KMS-11 (cell line): ENCODE data around the gene THRB.

Source experiments
- H2AFZ ChIP-seq: fragments of 200-600 bp; sonication (generic); 2 replicates; pipeline ENCODE4 v1.6.1; 2016; ENCODE audit warnings: antibody characterized with exemption, mixed run types, low read depth
- H3K27ac ChIP-seq: fragments of 200-600 bp; sonication (generic); 2 replicates; pipeline ENCODE4 v1.6.1; 2016; ENCODE audit warnings: mild to moderate bottlenecking, mixed run types
- H3K27me3 ChIP-seq: fragments of 200-600 bp; sonication (generic); 2 replicates; pipeline ENCODE4 v1.6.1; 2017; ENCODE audit warnings: mild to moderate bottlenecking, low read depth, mixed run types, moderate library complexity; ENCODE audit not compliant: insufficient read depth
- H3K36me3 ChIP-seq: fragments of 200-600 bp; sonication (generic); 2 replicates; pipeline ENCODE4 v1.6.1; 2017; ENCODE audit warnings: mild to moderate bottlenecking, mixed run types; ENCODE audit not compliant: insufficient read depth
- H3K4me1 ChIP-seq: fragments of 200-600 bp; sonication (generic); 2 replicates; pipeline ENCODE4 v1.6.1; 2016; ENCODE audit warnings: mild to moderate bottlenecking, low read depth, mixed run types; ENCODE audit not compliant: poor library complexity, severe bottlenecking
- H3K4me2 ChIP-seq: fragments of 200-600 bp; sonication (generic); 2 replicates; pipeline ENCODE4 v1.7.0; 2016; ENCODE audit warnings: mild to moderate bottlenecking, mixed run types
- H3K4me3 ChIP-seq: fragments of 200-600 bp; sonication (generic); IDR thresholded peaks from 2 replicates; pipeline ENCODE4 v1.6.1; 2017; ENCODE audit warnings: low read depth, low read length, mixed read lengths; ENCODE audit not compliant: insufficient read depth
- H3K79me2 ChIP-seq: fragments of 200-600 bp; sonication (generic); 2 replicates; pipeline ENCODE4 v1.6.1; 2016; ENCODE audit warnings: low read depth, mixed run types; ENCODE audit not compliant: insufficient read depth
- H3K9ac ChIP-seq: fragments of 200-600 bp; sonication (generic); 2 replicates; pipeline ENCODE4 v1.6.1; 2016; ENCODE audit warnings: mild to moderate bottlenecking, mixed run types
- H4K20me1 ChIP-seq: fragments of 200-600 bp; sonication (generic); 2 replicates; pipeline ENCODE4 v1.6.1; 2016; ENCODE audit warnings: mild to moderate bottlenecking, mixed run types; ENCODE audit not compliant: insufficient read depth
- CTCF ChIP-seq: fragments of 200-600 bp; sonication (generic); conservative IDR thresholded peaks from 2 replicates; pipeline ENCODE4 v1.6.1; 2017; ENCODE audit warnings: low read depth, mild to moderate bottlenecking, antibody characterized with exemption, low read length, moderate library complexity, mixed read lengths

Gene THRB

GRCh38 chr3:24232784-24233183 is 261.9 kb downstream of the THRB start:
- Histone ChIP-seq H2AFZ (no peak overlapping the region), H3K79me2 (no peaks in the 10 kb centered on the region), H3K36me3 (no peaks in the 10 kb centered on the region), H3K4me3 (no peak overlapping the region), H3K4me2 (no peak overlapping the region), H3K4me1 (peaks cover 4% of the 10 kb centered on the region), H3K27ac (no peak overlapping the region), H3K9ac (no peak overlapping the region), H4K20me1 (no peaks in the 10 kb centered on the region), H3K27me3 (no peaks in the 10 kb centered on the region)
- TF ChIP-seq CTCF, result no peak

- Histone ChIP-seq H4K20me1 (no peaks in the 10 kb centered on the region), H3K27me3 (no peaks in the 10 kb centered on the region), H3K27ac (no peak overlapping the region), H3K36me3 (no peaks in the 10 kb centered on the region), H3K79me2 (no peaks in the 10 kb centered on the region), H2AFZ (no peak overlapping the region), H3K9ac (no peak overlapping the region), H3K4me3 (no peak overlapping the region), H3K4me2 (no peak overlapping the region), H3K4me1 (no peaks in the 10 kb centered on the region)
- no peak for TF ChIP-seq CTCF
Observed at GRCh38 chr3:24229468-24230221, 265.0 kb downstream of the THRB start.

GRCh38 chr3:24227635-24228034 is 267.0 kb downstream of the THRB start:
- H3K36me3 ChIP-seq, result no peaks in the 10 kb centered on the region
- H3K4me1 ChIP-seq, result no peaks in the 10 kb centered on the region
- H4K20me1 ChIP-seq, result no peaks in the 10 kb centered on the region
- no peaks in the 10 kb centered on the region for H3K27me3 ChIP-seq
- H3K79me2 ChIP-seq, result no peaks in the 10 kb centered on the region
- no peak overlapping the region for H2AFZ ChIP-seq
- no peak overlapping the region for H3K9ac ChIP-seq
- TF ChIP-seq CTCF, result no peak
- no peak overlapping the region for H3K4me3 ChIP-seq
- no peak overlapping the region for H3K27ac ChIP-seq
- no peak overlapping the region for H3K4me2 ChIP-seq

GRCh38 chr3:24226397-24226796 is 268.3 kb downstream of the THRB start:
- TF ChIP-seq CTCF, result no peak

More at GRCh38 chr3:24226397-24226796, 268.3 kb downstream of the THRB start:
- Histone ChIP-seq H3K27me3 (no peaks in the 10 kb centered on the region), H4K20me1 (no peaks in the 10 kb centered on the region), H3K4me3 (no peak overlapping the region), H3K9ac (no peak overlapping the region), H3K27ac (no peak overlapping the region), H3K4me1 (no peaks in the 10 kb centered on the region), H3K4me2 (no peak overlapping the region), H3K36me3 (no peaks in the 10 kb centered on the region), H2AFZ (no peak overlapping the region), H3K79me2 (no peaks in the 10 kb centered on the region)
